ENCODE results near the gene LDLRAP1.
A peak's percentile ranks its signal among the peaks of the same experiment; 100 is the strongest.

LDLRAP1 gene

DNA sequence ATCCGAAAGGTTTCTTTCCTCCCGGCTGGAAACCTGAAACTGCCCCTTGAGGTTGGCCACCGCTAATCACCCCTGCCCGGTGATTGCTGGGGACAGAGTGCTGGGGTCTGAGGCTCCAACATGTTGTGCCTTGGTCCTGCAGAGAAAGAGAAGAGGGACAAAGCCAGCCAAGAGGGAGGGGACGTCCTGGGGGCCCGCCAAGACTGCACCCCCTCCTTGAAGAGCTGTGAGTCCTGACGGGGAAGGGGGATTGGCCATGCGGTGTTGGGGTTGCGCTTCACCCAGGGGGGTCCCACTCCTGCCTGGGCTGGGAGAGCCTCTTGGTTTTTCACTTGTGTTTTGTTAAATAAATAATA is 19.5 kb downstream of the LDLRAP1 start:
- no peak for DNase-seq

DNA sequence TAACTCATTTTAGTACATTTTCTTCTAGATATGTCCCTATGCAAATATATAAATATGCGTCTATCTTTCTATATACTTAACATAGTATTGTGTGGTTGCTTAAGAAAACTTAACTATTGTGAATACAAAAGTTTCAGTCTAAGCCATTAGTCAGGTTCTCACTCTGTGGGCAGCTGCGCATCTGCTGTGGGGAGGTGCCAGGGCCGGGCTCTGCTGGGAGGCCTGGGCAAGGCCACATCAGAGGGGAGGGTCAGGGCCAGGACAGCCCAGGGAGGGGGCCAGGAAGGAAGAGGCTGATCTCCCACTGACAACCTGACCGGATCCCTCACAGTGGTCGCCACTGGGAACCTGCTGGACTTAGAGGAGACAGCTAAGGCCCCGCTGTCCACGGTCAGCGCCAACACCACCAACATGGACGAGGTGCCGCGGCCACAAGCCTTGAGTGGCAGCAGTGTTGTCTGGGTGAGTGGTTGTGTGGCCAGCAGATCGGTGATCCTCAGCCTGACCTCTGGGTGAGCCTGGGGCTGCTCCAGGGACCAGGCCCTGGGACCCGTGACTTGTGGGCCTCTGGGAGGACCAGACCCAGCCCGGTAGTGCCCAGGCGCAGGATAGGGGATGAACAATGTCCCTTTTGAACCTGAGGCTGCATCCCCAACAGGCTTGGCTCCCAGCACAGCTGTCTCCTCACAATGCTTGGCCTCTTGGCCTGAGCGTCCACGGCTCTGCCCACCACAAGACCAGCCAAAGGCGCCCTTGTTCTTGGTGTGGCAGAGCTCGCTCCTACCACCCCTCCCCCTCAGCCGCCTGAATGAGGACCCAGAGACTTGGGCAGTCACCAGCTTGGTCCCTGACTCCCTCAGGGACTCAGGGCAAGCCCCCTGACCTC is 20.2 kb downstream of the LDLRAP1 start:
- no peak for DNase-seq

GRCh38 chr1:25564777-25565574 is 21.6 kb downstream of the LDLRAP1 start:
- peak; percentile 52 for DNase-seq

DNA sequence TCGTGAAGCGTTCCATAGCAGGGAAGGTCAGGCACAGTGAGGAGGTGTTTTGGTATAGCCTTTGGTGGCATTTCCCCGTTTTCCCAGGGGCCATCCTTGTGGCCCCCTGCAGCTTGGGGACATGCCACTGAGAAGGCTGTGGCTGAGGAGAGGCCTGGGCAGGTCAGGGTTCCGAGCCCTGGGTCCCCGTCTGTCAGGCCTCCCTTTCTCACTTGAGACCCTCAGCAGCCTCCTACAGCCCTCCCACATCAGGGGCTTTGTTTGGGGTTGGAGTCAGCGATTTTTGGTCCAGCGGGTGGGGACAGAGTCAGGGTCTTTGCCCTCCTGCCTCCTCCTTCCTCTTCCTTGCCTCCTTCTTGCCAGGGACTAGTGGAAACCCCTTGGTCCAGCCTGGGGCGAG is 22.2 kb downstream of the LDLRAP1 start:
- no peak for DNase-seq

DNA sequence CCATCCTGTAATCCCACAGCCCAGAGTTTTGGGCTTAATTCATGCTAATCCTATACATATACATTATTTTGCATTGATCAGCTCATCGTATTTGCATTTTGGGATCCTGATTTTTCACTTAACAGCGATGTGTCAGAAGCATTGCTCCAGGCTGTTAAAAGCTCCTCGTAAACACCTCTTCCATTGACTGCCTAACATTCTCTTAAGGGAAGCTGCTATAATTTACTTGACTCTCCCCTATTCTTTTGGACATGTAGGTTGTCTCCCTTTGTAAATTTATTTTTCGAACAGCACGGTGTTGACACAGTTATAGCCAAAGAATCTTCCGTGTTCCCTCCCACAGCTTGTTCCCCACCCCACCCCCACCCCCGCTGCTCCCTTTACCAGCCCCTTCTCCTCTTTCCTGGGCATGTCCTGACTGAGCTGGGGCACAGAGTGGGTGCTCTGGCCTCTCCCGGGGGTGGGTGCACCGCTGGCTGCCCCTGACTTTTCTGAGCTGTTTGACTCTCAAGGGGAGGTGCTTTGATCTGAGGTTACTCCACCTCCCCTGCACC is 22.8 kb downstream of the LDLRAP1 start:
- DNase-seq: no peak

DNA sequence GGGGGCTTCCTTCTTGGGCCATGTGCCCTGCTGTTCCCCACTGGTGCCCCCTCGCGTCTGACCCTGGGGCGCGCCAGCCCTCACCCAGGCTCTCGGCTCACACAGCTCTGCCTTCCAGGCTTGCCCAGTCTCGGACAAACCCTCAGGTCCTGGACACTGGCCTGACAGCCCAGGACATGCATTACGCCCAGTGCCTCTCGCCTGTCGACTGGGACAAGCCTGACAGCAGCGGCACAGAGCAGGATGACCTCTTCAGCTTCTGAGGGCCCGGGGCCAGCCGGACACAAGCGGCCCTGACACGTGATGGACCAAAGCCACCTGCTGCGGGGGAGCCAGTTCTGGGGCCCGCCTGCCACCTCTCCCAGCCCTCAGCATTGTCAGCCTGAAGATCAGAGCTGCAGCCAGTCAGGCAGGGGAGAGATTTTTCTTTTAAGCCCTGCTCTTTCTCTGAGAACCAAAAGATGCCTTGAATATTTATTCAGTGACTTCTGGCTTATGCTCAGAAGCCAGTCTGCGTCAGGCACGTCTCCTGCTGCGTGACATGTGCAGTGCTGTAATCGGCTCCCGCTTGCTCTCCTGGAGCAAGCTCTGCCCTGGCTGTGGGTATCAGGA is 23.4 kb downstream of the LDLRAP1 start:
- no peak for DNase-seq

- no peak for DNase-seq
Measured at GRCh38 chr1:25567710-25568089, 24.3 kb downstream of the LDLRAP1 start.

DNA sequence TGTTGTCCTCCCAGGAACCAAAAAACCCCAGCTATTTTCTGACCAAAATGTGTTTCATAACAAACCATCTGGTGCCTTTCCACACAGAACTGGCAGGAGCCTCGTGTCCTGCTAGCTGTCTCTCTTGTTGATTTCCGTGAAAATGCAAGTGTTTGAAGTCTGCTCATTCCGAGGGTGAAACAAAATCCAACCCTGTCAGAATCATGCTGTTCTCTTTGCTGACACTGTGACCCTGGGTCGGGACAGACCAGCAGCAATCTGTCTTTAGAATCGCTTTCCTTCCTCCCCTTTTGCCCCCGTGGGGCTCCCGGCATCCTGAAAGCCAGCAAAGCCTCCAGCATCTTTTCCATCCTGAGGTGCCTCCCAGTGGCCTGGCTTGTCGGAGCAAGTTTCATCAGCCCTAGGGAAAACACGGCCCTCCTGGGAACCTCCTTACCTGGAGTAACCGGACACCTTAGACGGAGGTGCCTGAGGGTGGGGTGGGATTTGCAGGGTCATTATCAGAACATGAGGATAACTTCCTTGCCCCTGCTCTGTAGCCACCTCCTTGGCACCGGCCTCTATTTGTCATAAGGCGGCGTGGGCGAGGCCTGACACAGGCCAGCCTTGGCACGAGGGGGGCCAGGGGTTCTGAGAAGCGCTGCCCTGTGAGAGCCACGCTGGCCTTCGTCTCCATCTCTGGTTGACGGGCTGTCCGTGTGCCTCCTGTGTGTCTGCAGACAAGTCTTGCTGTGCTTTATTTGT is 24.9 kb downstream of the LDLRAP1 start:
- no peak for DNase-seq

DNA sequence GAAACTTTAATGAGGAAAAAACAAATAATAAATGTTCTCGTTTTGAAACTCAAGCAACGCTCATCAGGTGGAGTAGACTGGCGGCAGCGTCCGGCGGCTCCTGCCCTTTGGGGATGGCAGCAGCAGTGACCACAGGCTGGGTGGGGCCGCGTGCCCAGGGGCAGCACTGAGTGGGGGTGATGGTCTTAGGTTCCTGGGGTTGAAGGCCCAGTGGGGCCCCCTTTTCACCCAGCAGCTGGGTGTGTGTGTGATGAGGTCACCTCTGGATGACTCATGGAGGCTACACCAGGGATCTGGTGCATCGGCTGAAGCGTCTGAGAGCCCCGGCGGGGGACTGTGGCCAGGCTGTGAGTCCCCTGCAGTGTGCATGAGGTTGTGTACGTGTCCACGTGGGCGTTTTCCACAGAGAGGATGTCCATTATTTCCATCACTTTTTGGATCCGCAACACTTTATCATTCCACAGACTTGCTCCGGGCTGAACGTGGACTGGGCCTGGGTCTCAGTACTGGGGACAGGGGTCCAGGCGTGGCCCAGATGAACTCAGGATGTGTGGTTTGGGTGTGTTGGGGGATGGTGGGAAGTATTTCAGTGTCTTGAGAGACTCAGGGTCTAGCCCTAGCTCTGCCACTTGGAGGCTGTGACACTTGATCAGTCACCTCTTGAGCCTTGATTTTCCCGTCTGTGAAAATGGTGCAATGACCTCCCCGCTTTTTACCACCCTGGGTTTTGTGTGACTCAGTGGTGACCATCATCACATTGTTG is 25.6 kb downstream of the LDLRAP1 start:
- peak; percentile 21 for DNase-seq

- DNase-seq: no peak
Measured at GRCh38 chr1:25569597-25570396, 26.4 kb downstream of the LDLRAP1 start.

DNA sequence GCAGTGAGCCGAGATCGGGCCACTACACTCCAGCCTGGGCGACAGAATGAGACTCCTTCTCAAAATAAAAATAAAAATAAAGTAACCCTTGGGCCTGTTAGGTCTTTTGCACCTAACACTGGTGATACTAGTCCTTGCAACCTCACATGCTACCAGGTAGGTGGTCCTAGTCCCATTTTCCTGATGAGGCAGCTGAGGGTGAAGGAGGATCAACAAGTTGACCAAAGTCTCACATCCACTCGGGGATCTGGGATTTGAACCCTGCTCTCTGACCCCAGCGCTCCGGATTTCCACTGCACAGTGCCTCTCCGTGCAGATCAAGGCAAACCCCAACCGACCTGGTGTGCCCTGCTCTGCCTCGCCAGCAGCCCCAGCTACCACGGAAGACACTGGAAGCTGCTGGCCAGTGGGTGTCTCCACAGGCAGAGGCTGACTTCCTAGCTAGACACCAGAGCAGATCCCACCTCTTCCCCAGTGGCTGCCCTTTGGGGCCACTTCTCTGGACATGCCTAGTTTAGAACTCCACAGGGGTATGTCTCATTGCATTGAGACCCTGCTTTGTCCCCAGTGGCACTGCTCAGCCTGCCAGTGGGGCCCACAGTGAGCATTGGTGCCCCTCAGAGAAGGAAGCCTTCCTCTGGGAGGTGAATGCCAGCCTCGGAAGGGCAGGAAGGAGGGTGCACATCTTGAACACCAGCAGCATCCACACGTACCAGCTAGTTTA is 27.6 kb downstream of the LDLRAP1 start:
- DNase-seq: no peak

GRCh38 chr1:25571522-25571970 is 28.1 kb downstream of the LDLRAP1 start:
- no peak for DNase-seq

GRCh38 chr1:25572107-25572506 is 28.7 kb downstream of the LDLRAP1 start:
- DNase-seq: no peak

GRCh38 chr1:25572708-25573590 is 29.5 kb downstream of the LDLRAP1 start:
- peak; percentile 35 for DNase-seq

GRCh38 chr1:25573591-25573930 is 30.2 kb downstream of the LDLRAP1 start:
- DNase-seq: no peak

GRCh38 chr1:25573961-25574360 is 30.6 kb downstream of the LDLRAP1 start:
- DNase-seq: no peak

- DNase-seq: no peak
Measured at GRCh38 chr1:25575191-25575590, 31.8 kb downstream of the LDLRAP1 start.

- DNase-seq: no peak
Measured at GRCh38 chr1:25576459-25577133, 33.2 kb downstream of the LDLRAP1 start.
